IPS-18a (cell line): Measurements from ENCODE around the gene CD28.

Source experiments
- H3K27ac ChIP-seq: one replicate; pipeline ENCODE4 v1.5.1; 2013; ENCODE audit warnings: low read length
- H3K27me3 ChIP-seq: one replicate; pipeline ENCODE4 v1.6.1; 2013; ENCODE audit warnings: mild to moderate bottlenecking, low read length; ENCODE audit not compliant: control insufficient read depth, insufficient read depth
- H3K36me3 ChIP-seq: one replicate; pipeline ENCODE4 v1.6.1; 2013; ENCODE audit warnings: low read depth, low read length; ENCODE audit not compliant: control insufficient read depth
- H3K4me1 ChIP-seq: one replicate; pipeline ENCODE4 v1.6.1; 2013; ENCODE audit warnings: low read depth, low read length; ENCODE audit not compliant: control insufficient read depth
- H3K4me3 ChIP-seq: one replicate; pipeline ENCODE4 v1.5.1; 2013; ENCODE audit warnings: low read length
- H3K9ac ChIP-seq: one replicate; pipeline ENCODE4 v1.6.1; 2013; ENCODE audit warnings: mild to moderate bottlenecking, low read length, moderate library complexity
- H3K9me3 ChIP-seq: one replicate; pipeline ENCODE4 v1.6.1; 2013; ENCODE audit warnings: low read depth, low read length; ENCODE audit not compliant: control insufficient read depth

The CD28 gene

DNA sequence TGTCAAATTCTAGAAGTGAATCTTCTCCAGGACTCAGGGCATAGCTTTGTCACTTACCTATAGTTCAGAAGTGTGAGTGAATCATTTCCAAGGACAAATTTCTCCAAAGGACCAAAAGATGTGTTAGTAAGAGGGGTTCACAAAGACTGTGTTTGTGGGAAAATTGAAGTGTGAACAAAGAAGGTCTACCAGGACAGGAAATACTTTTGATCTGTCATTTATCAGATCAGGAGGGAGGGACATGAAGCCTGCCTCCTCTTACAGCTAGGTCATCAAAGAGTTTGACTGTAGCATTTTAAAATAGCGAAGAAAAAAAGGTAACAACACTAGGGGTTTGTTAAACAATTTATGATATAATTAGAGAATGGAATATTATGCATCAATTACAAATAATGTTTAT lies 2.0 kb upstream of the CD28 start:
- Histone ChIP-seq H3K36me3 (no peaks in the 10 kb centered on the region), H3K9ac (no peak overlapping the region), H3K27me3 (no peaks in the 10 kb centered on the region), H3K9me3 (no peaks in the 10 kb centered on the region), H3K27ac (no peak overlapping the region), H3K4me1 (no peaks in the 10 kb centered on the region), H3K4me3 (no peak overlapping the region)

- Histone ChIP-seq H3K9ac (no peak overlapping the region), H3K9me3 (no peaks in the 10 kb centered on the region), H3K36me3 (no peaks in the 10 kb centered on the region), H3K27ac (no peak overlapping the region), H3K4me3 (no peak overlapping the region), H3K27me3 (no peaks in the 10 kb centered on the region), H3K4me1 (no peaks in the 10 kb centered on the region)
These were observed 1.3 kb upstream of the CD28 start for GRCh38 chr2:203705178-203705577.

DNA sequence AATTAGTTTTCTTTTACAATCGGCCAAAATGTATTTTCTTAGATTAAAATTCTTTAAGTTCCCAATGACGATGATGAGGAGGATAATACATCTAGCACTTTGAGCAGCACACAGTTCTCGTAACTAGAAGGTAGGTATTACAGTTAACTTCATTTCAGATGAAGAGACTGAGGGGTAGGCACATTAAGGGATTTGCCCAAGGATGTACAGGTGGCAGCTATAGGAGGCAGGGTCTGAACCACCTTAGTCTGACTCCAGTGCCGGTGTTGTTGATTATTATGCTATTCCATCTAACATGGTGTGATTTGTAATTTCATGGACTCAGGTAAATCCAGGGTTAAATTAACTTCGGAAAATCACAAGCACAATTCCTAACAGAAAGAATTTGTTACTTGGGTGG lies 1.1 kb downstream of the CD28 start:
- Histone ChIP-seq H3K4me1 (no peaks in the 10 kb centered on the region), H3K9me3 (no peaks in the 10 kb centered on the region), H3K36me3 (no peaks in the 10 kb centered on the region), H3K4me3 (no peak overlapping the region), H3K9ac (no peak overlapping the region), H3K27ac (no peak overlapping the region), H3K27me3 (no peaks in the 10 kb centered on the region)

DNA sequence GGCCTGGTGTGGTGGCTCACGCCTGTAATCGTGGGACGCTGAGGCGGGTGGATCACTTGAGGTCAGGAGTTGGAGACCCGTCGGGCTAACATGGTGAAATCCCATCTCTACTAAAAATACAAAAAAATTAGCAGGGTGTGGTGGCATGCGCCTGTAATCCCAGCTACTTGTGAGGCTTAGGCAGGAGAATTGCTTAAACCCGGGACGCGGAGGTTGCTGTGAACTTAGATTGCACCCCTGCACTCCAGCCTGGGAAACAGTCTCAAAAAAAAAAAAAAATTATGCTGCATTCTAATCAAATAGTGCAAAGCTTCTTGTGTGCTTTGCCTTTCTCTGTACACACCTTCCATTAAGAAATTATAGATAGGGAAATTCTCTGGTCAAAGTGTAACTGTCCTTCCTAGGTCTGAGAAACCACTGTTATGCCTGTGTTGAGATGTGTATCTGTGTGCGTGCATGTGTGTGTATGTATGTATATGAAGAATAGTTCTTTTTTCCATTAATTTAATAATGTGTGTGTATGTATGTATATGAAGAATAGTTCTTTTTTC lies 2.5 kb downstream of the CD28 start:
- H3K9me3 ChIP-seq, result no peaks in the 10 kb centered on the region
- H3K27me3 ChIP-seq, result no peaks in the 10 kb centered on the region
- no peaks in the 10 kb centered on the region for H3K4me1 ChIP-seq
- no peak overlapping the region for H3K27ac ChIP-seq
- H3K9ac ChIP-seq, result no peak overlapping the region
- H3K36me3 ChIP-seq, result no peaks in the 10 kb centered on the region
- H3K4me3 ChIP-seq, result no peak overlapping the region

GRCh38 chr2:203709416-203710040 lies 3.1 kb downstream of the CD28 start:
- H3K36me3 ChIP-seq, result no peaks in the 10 kb centered on the region
- no peaks in the 10 kb centered on the region for H3K9me3 ChIP-seq
- H3K4me3 ChIP-seq, result no peak overlapping the region
- H3K4me1 ChIP-seq, result no peaks in the 10 kb centered on the region
- H3K27me3 ChIP-seq, result no peaks in the 10 kb centered on the region
- H3K27ac ChIP-seq, result no peak overlapping the region
- H3K9ac ChIP-seq, result no peak overlapping the region

DNA sequence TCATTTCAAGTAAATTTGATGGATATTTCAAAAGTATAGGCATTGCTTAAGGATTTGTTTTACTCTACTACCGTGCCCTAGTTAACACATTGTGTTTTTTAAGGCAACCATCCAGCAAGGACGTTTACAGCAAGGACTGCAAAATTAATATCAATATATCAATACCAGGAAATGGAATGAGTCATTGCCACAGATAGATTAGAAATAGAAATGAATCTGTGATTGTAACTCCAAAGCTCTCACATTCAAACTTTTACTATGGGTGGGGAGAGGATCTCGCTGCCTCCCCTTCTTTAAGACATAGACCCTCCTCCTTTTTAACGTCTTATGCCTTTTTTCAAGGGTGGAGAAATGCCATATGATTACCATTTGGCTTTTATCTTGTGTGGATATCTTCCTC lies 3.8 kb downstream of the CD28 start:
- Histone ChIP-seq H3K27me3 (no peaks in the 10 kb centered on the region), H3K36me3 (no peaks in the 10 kb centered on the region), H3K4me1 (no peaks in the 10 kb centered on the region), H3K27ac (no peak overlapping the region), H3K9me3 (no peaks in the 10 kb centered on the region), H3K4me3 (no peak overlapping the region), H3K9ac (no peak overlapping the region)

GRCh38 chr2:203710952-203711351 lies 4.5 kb downstream of the CD28 start:
- Histone ChIP-seq H3K4me3 (no peak overlapping the region), H3K27me3 (no peaks in the 10 kb centered on the region), H3K9me3 (no peaks in the 10 kb centered on the region), H3K4me1 (no peaks in the 10 kb centered on the region), H3K9ac (no peak overlapping the region), H3K27ac (no peak overlapping the region), H3K36me3 (no peaks in the 10 kb centered on the region)

DNA sequence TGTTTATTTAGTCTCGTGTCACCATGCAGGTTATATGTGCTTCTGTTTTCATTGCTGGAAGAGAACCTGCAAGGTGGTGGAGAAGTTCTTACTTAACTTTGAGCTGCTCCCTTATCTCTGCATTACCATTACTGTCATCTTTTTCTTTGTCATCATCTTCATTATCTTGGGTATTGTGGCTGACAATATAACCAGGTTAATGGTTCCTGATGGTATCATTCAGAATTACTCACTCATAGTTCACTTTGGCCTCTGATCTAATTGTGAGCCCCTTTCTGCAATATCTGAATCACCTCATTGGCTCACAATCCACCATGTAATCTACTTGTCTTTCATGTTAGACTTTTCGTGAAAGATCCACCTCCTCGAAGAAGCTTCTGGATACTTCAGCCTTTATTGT lies 5.0 kb downstream of the CD28 start:
- Histone ChIP-seq H3K9me3 (no peaks in the 10 kb centered on the region), H3K4me3 (no peak overlapping the region), H3K4me1 (no peaks in the 10 kb centered on the region), H3K27me3 (no peaks in the 10 kb centered on the region), H3K36me3 (no peaks in the 10 kb centered on the region), H3K27ac (no peak overlapping the region), H3K9ac (no peak overlapping the region)

DNA sequence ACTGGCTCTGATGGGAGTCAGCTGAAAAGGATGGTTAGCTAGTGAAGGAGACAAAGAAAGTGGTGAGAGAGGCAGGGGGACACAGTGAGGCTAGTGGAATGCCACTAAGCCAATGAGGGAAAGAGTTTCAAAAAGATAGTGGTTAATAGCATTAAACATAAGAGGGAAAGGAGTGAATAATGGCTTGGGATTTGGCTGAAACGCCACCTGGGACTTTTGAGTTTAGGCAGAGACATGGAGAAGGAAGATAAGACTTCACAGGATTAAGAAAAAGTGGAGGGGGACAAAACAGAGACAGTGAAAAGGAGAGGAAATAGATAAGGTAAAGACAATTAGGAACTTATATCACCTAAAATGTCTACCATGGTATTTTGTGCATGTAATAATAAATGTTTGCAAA lies 6.9 kb downstream of the CD28 start:
- Histone ChIP-seq H3K36me3 (no peaks in the 10 kb centered on the region), H3K9ac (no peak overlapping the region), H3K27me3 (no peaks in the 10 kb centered on the region), H3K9me3 (no peaks in the 10 kb centered on the region), H3K27ac (no peak overlapping the region), H3K4me1 (no peaks in the 10 kb centered on the region), H3K4me3 (no peak overlapping the region)

DNA sequence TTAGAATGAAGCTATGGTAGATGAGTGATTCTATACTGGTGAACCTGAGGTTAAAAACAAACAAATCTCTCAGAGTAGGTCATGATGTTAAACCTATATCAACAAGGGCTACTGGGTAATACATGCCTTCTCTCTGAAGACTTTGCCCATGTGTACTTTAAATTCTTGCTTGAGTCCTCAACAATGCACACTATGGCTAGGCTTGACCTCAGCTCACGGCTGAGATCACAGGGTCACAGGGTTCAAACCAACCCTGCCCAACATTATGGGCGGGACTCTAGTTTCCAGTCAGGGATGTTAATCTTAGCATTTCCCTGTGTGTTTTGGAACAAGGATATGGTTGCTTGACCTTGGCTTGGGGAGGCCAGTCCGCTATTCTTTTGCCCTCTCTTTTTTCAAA lies 7.7 kb downstream of the CD28 start:
- Histone ChIP-seq H3K27ac (no peak overlapping the region), H3K4me3 (no peak overlapping the region), H3K36me3 (no peaks in the 10 kb centered on the region), H3K4me1 (no peaks in the 10 kb centered on the region), H3K27me3 (no peaks in the 10 kb centered on the region), H3K9ac (no peak overlapping the region), H3K9me3 (no peaks in the 10 kb centered on the region)

DNA sequence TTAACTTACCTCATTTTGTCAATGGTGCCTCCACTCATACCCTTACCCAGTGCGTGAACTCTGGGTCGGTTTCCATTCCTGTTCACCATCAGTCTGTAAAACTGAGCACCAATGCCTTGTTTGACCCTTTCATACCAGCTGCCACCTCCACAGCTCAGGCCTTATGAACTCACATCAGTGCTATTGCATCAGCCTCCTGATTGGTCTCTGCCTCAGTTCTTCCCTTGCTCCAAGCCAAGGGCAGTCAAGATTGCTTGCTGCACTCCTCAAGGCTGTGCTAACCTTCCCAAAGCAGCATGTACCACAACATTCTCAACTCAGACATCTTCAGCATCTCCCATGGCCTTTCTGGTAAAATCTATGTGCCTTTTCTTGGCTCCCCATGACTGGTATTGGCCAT lies 9.3 kb downstream of the CD28 start:
- Histone ChIP-seq H3K36me3 (no peaks in the 10 kb centered on the region), H3K27ac (no peak overlapping the region), H3K27me3 (no peaks in the 10 kb centered on the region), H3K9me3 (no peaks in the 10 kb centered on the region), H3K4me1 (peaks cover 8% of the 10 kb centered on the region), H3K4me3 (no peak overlapping the region), H3K9ac (no peak overlapping the region)

- H3K4me1 ChIP-seq, result peaks cover 30% of the 10 kb centered on the region
- no peaks in the 10 kb centered on the region for H3K9me3 ChIP-seq
- no peak overlapping the region for H3K4me3 ChIP-seq
- no peak overlapping the region for H3K27ac ChIP-seq
- no peak overlapping the region for H3K9ac ChIP-seq
- H3K27me3 ChIP-seq, result no peaks in the 10 kb centered on the region
- no peaks in the 10 kb centered on the region for H3K36me3 ChIP-seq
These were observed 11.6 kb downstream of the CD28 start for GRCh38 chr2:203718087-203718486.
